Glutamatergic neuron (in vitro differentiated cells): ENCODE measurements around the gene FLAD1. TPM values are rescaled to one million over a fixed set of nuclear protein-coding genes. Genes with fewer than 3 reads are reported as not detected.
A peak's percentile ranks its signal among the peaks of the same experiment; 100 is the strongest.

Experiments
- DNase-seq: peaks from one replicate; pipeline ENCODE4 v3.0.0; 2022
- H3K27ac Mint-ChIP-seq: one replicate; pipeline ENCODE4 v1.8.0; 2020; ENCODE audit warnings: mild to moderate bottlenecking, mixed read lengths, inconsistent platforms; ENCODE audit not compliant: unreplicated experiment
- H3K27me3 Mint-ChIP-seq: one replicate; pipeline ENCODE4 v1.8.0; 2020; ENCODE audit warnings: mild to moderate bottlenecking, moderate library complexity, mixed read lengths, inconsistent platforms; ENCODE audit not compliant: unreplicated experiment
- H3K36me3 Mint-ChIP-seq: one replicate; pipeline ENCODE4 v1.8.0; 2020; ENCODE audit warnings: mild to moderate bottlenecking, mixed read lengths, inconsistent platforms; ENCODE audit not compliant: unreplicated experiment
- H3K4me1 Mint-ChIP-seq: one replicate; pipeline ENCODE4 v1.8.0; 2020; ENCODE audit warnings: mild to moderate bottlenecking, low read depth, mixed read lengths, inconsistent platforms; ENCODE audit not compliant: unreplicated experiment
- H3K4me3 Mint-ChIP-seq: one replicate; pipeline ENCODE4 v1.8.0; 2020; ENCODE audit warnings: mild to moderate bottlenecking, mixed read lengths, inconsistent platforms; ENCODE audit not compliant: unreplicated experiment
- H3K9me3 Mint-ChIP-seq: one replicate; pipeline ENCODE4 v1.8.0; 2020; ENCODE audit warnings: mild to moderate bottlenecking, moderate library complexity, mixed read lengths, inconsistent platforms; ENCODE audit not compliant: unreplicated experiment
- CTCF ChIP-seq: fragments of 200-600 bp; sonication (generic); IDR thresholded peaks from one replicate; pipeline ENCODE4 v1.5.0; 2021; ENCODE audit not compliant: partially characterized antibody, unreplicated experiment
- total RNA-seq: library from RNA; stranded (reverse); fragmentation: NEBNext Ultra II Directional; extraction: Animal tissue kit (Norgen Biotek cat#: 25700); gene quantifications from one replicate; pipeline ENCODE4 v1.2.1, GENCODE V29; 2021; ENCODE audit not compliant: unreplicated experiment

FLAD1 gene
- total RNA-seq, 1 donor from 2014 or later, result 68.8 TPM

GRCh38 chr1:154937085-154937987, 45.8 kb upstream of the FLAD1 start:
- no peaks in the 10 kb centered on the region for H3K36me3 Mint-ChIP-seq
- H3K27me3 Mint-ChIP-seq, result peaks cover 2% of the 10 kb centered on the region
- H3K4me1 Mint-ChIP-seq, result peaks cover 20% of the 10 kb centered on the region
- H3K9me3 Mint-ChIP-seq, result peaks cover 3% of the 10 kb centered on the region
- H3K27ac Mint-ChIP-seq, result peak overlapping the region; percentile 99
- peak; percentile 8 for TF ChIP-seq CTCF
- H3K4me3 Mint-ChIP-seq, result peak overlapping the region; percentile 99
- peak; percentile 82 for DNase-seq

DNA sequence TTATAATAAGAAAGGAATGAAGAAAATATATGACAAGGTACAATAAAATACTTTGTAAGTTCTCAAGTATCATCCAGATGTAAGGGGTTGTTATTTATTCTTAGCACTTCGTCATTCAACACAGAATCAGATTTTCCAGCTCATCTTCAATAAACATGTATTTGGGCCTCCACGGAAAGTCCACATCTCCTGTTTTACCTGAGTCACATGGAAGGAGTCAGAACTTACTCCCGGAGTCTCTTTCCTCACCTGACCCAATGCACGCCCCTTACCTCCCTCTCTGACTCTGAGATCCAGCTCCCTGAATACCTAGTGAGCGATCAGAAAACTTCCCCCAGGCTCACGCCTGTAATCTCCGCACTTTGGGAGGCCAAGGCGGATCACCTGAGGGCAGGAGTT, 45.2 kb upstream of the FLAD1 start:
- no peak for DNase-seq
- Mint-ChIP-seq H3K4me3 (peak overlapping the region; percentile 99), H3K4me1 (peaks cover 20% of the 10 kb centered on the region), H3K27ac (peak overlapping the region; percentile 99), H3K9me3 (peaks cover 3% of the 10 kb centered on the region), H3K27me3 (peaks cover 2% of the 10 kb centered on the region), H3K36me3 (no peaks in the 10 kb centered on the region)
- no peak for TF ChIP-seq CTCF

- no peak for TF ChIP-seq CTCF
- peaks cover 2% of the 10 kb centered on the region for H3K27me3 Mint-ChIP-seq
- H3K9me3 Mint-ChIP-seq, result peaks cover 3% of the 10 kb centered on the region
- H3K4me3 Mint-ChIP-seq, result peak overlapping the region; percentile 18
- H3K36me3 Mint-ChIP-seq, result no peaks in the 10 kb centered on the region
- no peak for DNase-seq
- H3K27ac Mint-ChIP-seq, result peak overlapping the region; percentile 36
- H3K4me1 Mint-ChIP-seq, result peaks cover 23% of the 10 kb centered on the region
These were observed 44.3 kb upstream of the FLAD1 start for GRCh38 chr1:154938604-154939399.

- H3K36me3 Mint-ChIP-seq, result no peaks in the 10 kb centered on the region
- DNase-seq, result no peak
- TF ChIP-seq CTCF, result no peak
- H3K27ac Mint-ChIP-seq, result no peak overlapping the region
- H3K4me1 Mint-ChIP-seq, result peaks cover 29% of the 10 kb centered on the region
- peaks cover 2% of the 10 kb centered on the region for H3K27me3 Mint-ChIP-seq
- H3K4me3 Mint-ChIP-seq, result peak overlapping the region; percentile 10
- H3K9me3 Mint-ChIP-seq, result peaks cover 3% of the 10 kb centered on the region
These were observed 43.0 kb upstream of the FLAD1 start for GRCh38 chr1:154940213-154940560.
